GM18907 (cell line): Measurements from ENCODE around the gene XIAP.
"Not testable (repeated sequence)": the region's sequence is repeated elsewhere in the genome, so short reads cannot be mapped to it uniquely, and the experiment has no call there.

Experiments used
- ATAC-seq: cut with Tn5 transposase; IDR thresholded peaks from one replicate; pipeline ENCODE4 v1.9.1; 2021; ENCODE audit warnings: mild to moderate bottlenecking, moderate library complexity; ENCODE audit not compliant: unreplicated experiment

The XIAP gene

GRCh38 chrX:123859846-123860838 is at the start of gene XIAP:
Gene XIAP, plus strand, starts transcription at chrX:123860053. Its CDS starts 25,610 bp downstream, at chrX:123885663.
- ATAC-seq: peak; percentile 84

- no peak for ATAC-seq
These were observed 45.5 kb upstream of the XIAP start for GRCh38 chrX:123814343-123814742.

- ATAC-seq: not testable (repeated sequence)
These were observed 44.9 kb upstream of the XIAP start for GRCh38 chrX:123814934-123815394.

GRCh38 chrX:123817288-123817894 is 42.5 kb upstream of the XIAP start:
- ATAC-seq: no peak

GRCh38 chrX:123818243-123818642 is 41.6 kb upstream of the XIAP start:
- no peak for ATAC-seq

- no peak for ATAC-seq
These were observed 36.9 kb upstream of the XIAP start for GRCh38 chrX:123822965-123823364.

GRCh38 chrX:123830309-123830708 is 29.5 kb upstream of the XIAP start:
- ATAC-seq: peak; percentile 91

- peak; percentile 82 for ATAC-seq
These were observed 26.5 kb upstream of the XIAP start for GRCh38 chrX:123833387-123833786.

- no peak for ATAC-seq
These were observed 25.7 kb upstream of the XIAP start for GRCh38 chrX:123834116-123834515.

- peak; percentile 55 for ATAC-seq
These were observed 24.0 kb upstream of the XIAP start for GRCh38 chrX:123835661-123836371.

- not testable (repeated sequence) for ATAC-seq
These were observed 14.7 kb upstream of the XIAP start for GRCh38 chrX:123845129-123845528.

GRCh38 chrX:123846577-123847038 is 13.2 kb upstream of the XIAP start:
- ATAC-seq: no peak

- no peak for ATAC-seq
These were observed 12.8 kb upstream of the XIAP start for GRCh38 chrX:123847056-123847455.

GRCh38 chrX:123849096-123849495 is 10.8 kb upstream of the XIAP start:
- no peak for ATAC-seq

GRCh38 chrX:123849906-123850305 is 9.9 kb upstream of the XIAP start:
- not testable (repeated sequence) for ATAC-seq

GRCh38 chrX:123851079-123851478 is 8.8 kb upstream of the XIAP start:
- no peak for ATAC-seq

- no peak for ATAC-seq
These were observed 5.5 kb upstream of the XIAP start for GRCh38 chrX:123854329-123854728.

GRCh38 chrX:123859409-123859845 is 426 bp upstream of the XIAP start:
- ATAC-seq: peak; percentile 7

GRCh38 chrX:123860983-123861382 is 1.1 kb downstream of the XIAP start:
- no peak for ATAC-seq

- ATAC-seq: peak; percentile 59
These were observed 9.6 kb downstream of the XIAP start for GRCh38 chrX:123869488-123869887.

GRCh38 chrX:123871309-123871708 is 11.5 kb downstream of the XIAP start:
- no peak for ATAC-seq
